ENCODE results near the gene NAA11. TPM values are rescaled to one million over a fixed set of nuclear protein-coding genes. Genes with fewer than 3 reads are reported as not detected.

The NAA11 gene
- total RNA-seq, 1 donor from 2014 or later, result not detected

GRCh38 chr4:79348405-79348804 lies 22.5 kb upstream of the NAA11 start:
- no peak overlapping the region for H3K27ac Mint-ChIP-seq (ENCODE audit: unreplicated experiment)
- H3K36me3 Mint-ChIP-seq (ENCODE audit: low read depth, unreplicated experiment), result peaks cover 4% of the 10 kb centered on the region
- H3K27me3 Mint-ChIP-seq (ENCODE audit: unreplicated experiment), result no peaks in the 10 kb centered on the region
- no peak for DNase-seq (ENCODE audit: low spot score)
- no peak overlapping the region for H3K4me3 Mint-ChIP-seq (ENCODE audit: unreplicated experiment)
- H3K4me1 Mint-ChIP-seq (ENCODE audit: unreplicated experiment), result no peaks in the 10 kb centered on the region
- no peak for TF ChIP-seq CTCF (IDR thresholded peaks at IDR 0.05; ENCODE audit: unreplicated experiment)
- peaks cover 4% of the 10 kb centered on the region for H3K9me3 Mint-ChIP-seq (ENCODE audit: unreplicated experiment)

- Mint-ChIP-seq H3K27me3 (ENCODE audit: unreplicated experiment) (no peaks in the 10 kb centered on the region), H3K36me3 (ENCODE audit: low read depth, unreplicated experiment) (no peaks in the 10 kb centered on the region), H3K27ac (ENCODE audit: unreplicated experiment) (no peak overlapping the region), H3K9me3 (ENCODE audit: unreplicated experiment) (no peaks in the 10 kb centered on the region), H3K4me3 (ENCODE audit: unreplicated experiment) (no peak overlapping the region), H3K4me1 (ENCODE audit: unreplicated experiment) (no peaks in the 10 kb centered on the region)
- TF ChIP-seq CTCF (IDR thresholded peaks at IDR 0.05; ENCODE audit: unreplicated experiment), result no peak
- DNase-seq (ENCODE audit: low spot score), result no peak
Measured at GRCh38 chr4:79341893-79342653, 16.2 kb upstream of the NAA11 start.

- no peaks in the 10 kb centered on the region for H3K9me3 Mint-ChIP-seq (ENCODE audit: unreplicated experiment)
- H3K4me3 Mint-ChIP-seq (ENCODE audit: unreplicated experiment), result no peak overlapping the region
- H3K27ac Mint-ChIP-seq (ENCODE audit: unreplicated experiment), result no peak overlapping the region
- H3K36me3 Mint-ChIP-seq (ENCODE audit: low read depth, unreplicated experiment), result no peaks in the 10 kb centered on the region
- no peak for TF ChIP-seq CTCF (IDR thresholded peaks at IDR 0.05; ENCODE audit: unreplicated experiment)
- no peak for DNase-seq (ENCODE audit: low spot score)
- H3K27me3 Mint-ChIP-seq (ENCODE audit: unreplicated experiment), result no peaks in the 10 kb centered on the region
- H3K4me1 Mint-ChIP-seq (ENCODE audit: unreplicated experiment), result no peaks in the 10 kb centered on the region
Measured at GRCh38 chr4:79340568-79340967, 14.7 kb upstream of the NAA11 start.

- no peak for TF ChIP-seq CTCF (IDR thresholded peaks at IDR 0.05; ENCODE audit: unreplicated experiment)
- Mint-ChIP-seq H3K27ac (ENCODE audit: unreplicated experiment) (no peak overlapping the region), H3K27me3 (ENCODE audit: unreplicated experiment) (no peaks in the 10 kb centered on the region), H3K4me1 (ENCODE audit: unreplicated experiment) (no peaks in the 10 kb centered on the region), H3K36me3 (ENCODE audit: low read depth, unreplicated experiment) (no peaks in the 10 kb centered on the region), H3K4me3 (ENCODE audit: unreplicated experiment) (no peak overlapping the region), H3K9me3 (ENCODE audit: unreplicated experiment) (no peaks in the 10 kb centered on the region)
- no peak for DNase-seq (ENCODE audit: low spot score)
Measured at GRCh38 chr4:79338148-79338547, 12.3 kb upstream of the NAA11 start.

GRCh38 chr4:79334783-79335182 lies 8.9 kb upstream of the NAA11 start:
- no peak for DNase-seq (ENCODE audit: low spot score)
- Mint-ChIP-seq H3K9me3 (ENCODE audit: unreplicated experiment) (no peaks in the 10 kb centered on the region), H3K27me3 (ENCODE audit: unreplicated experiment) (no peaks in the 10 kb centered on the region), H3K36me3 (ENCODE audit: low read depth, unreplicated experiment) (no peaks in the 10 kb centered on the region), H3K4me3 (ENCODE audit: unreplicated experiment) (no peak overlapping the region), H3K27ac (ENCODE audit: unreplicated experiment) (no peak overlapping the region), H3K4me1 (ENCODE audit: unreplicated experiment) (no peaks in the 10 kb centered on the region)
- TF ChIP-seq CTCF (IDR thresholded peaks at IDR 0.05; ENCODE audit: unreplicated experiment), result no peak

Measured in endothelial cell (in vitro differentiated cells).